HepG2 (cell line): ENCODE results near the gene WDHD1. TPM values are rescaled to one million over a fixed set of nuclear protein-coding genes. Genes with fewer than 3 reads are reported as not detected.

Source experiments
- ATAC-seq: fragments of 200-7000 bp; cut with Tn5 transposase; 3 replicates; pipeline ENCODE4 v1.9.1; 2020; ENCODE audit warnings: mild to moderate bottlenecking, moderate library complexity
- BruUV-seq: library from RNA; stranded (reverse); fragments of 400-500 nt; replicated peaks from 2 replicates; lab custom pipeline; 2021; lab: Mats Ljungman, UMichigan
- CTCF ChIA-PET: fragments of 300-600 bp; formaldehyde crosslinking; extraction: SDS; loops from one replicate; lab custom pipeline; 2021; ENCODE audit warnings: low total read pairs, inconsistent platforms, low intra/inter-chr PET ratio; lab: Yijun Ruan, JAX
- POLR2A ChIA-PET: fragments of 350-600 bp; sonication (Branson Sonifier 250); formaldehyde crosslinking; loops from one replicate; lab custom pipeline; 2020; ENCODE audit warnings: antibody characterized with exemption, inconsistent platforms; lab: Yijun Ruan, JAX
- DNase-seq: peaks from one replicate; pipeline ENCODE4 v3.0.0-alpha.2; 2015; ENCODE audit warnings: low spot score
- FAIRE-seq: peaks from 3 replicates; lab custom pipeline; 2011; peaks lifted over from hg19 to GRCh38; lab: Jason Lieb, UNC
- H2AFZ ChIP-seq: one replicate; pipeline ENCODE4 v1.6.1; 2011; ENCODE audit warnings: low read length, inconsistent platforms
- H3K27ac ChIP-seq: fragments of 300-600 bp; 3 replicates; pipeline ENCODE4 v1.8.0; 2011; ENCODE audit warnings: mixed run types, mild to moderate bottlenecking, mixed read lengths, low read length, inconsistent platforms; ENCODE audit not compliant: insufficient read depth; ENCODE audit errors: extremely low read length
- H3K27me3 ChIP-seq, 2 experiments: fragments of 200-600 bp in 1 of 2; 2 replicates in 1 of 2; 3 replicates in 1 of 2; pipeline versions ENCODE4 v1.6.0 to v1.8.0; 2011; ENCODE audit warnings: low read length in 2 of 2, mild to moderate bottlenecking in 2 of 2, moderate library complexity in 2 of 2, inconsistent platforms in 1 of 2; ENCODE audit not compliant: insufficient read depth in 2 of 2, control insufficient read depth in 1 of 2
- H3K36me3 ChIP-seq, 2 experiments: fragments of 200-600 bp in 1 of 2; replicated peaks in 1 of 2; 2 replicates in 1 of 2; 3 replicates in 1 of 2; pipeline versions ENCODE4 v1.5.1 to v1.8.0; 2011; ENCODE audit warnings: low read length in 2 of 2, inconsistent platforms in 1 of 2; ENCODE audit not compliant: insufficient read depth in 2 of 2, control insufficient read depth in 1 of 2
- H3K4me1 ChIP-seq: 2 replicates; pipeline ENCODE4 v1.5.1; 2012; ENCODE audit warnings: low read length, inconsistent platforms; ENCODE audit not compliant: insufficient read depth
- H3K4me2 ChIP-seq: 2 replicates; pipeline ENCODE4 v1.6.0; 2011; ENCODE audit warnings: low read depth, low read length, inconsistent platforms
- H3K4me3 ChIP-seq, 3 experiments: fragments of 200-600 bp in 1 of 3; sonication (generic), shearing (Covaris generic) in 1 of 3; replicated peaks in 1 of 3; 2 replicates each; pipeline ENCODE4 v1.5.1; 2011 to 2016; ENCODE audit warnings: low read length in 3 of 3, inconsistent platforms in 2 of 3, low read depth in 2 of 3, mild to moderate bottlenecking in 2 of 3, control low read depth in 1 of 3, mixed read lengths in 1 of 3; ENCODE audit not compliant: insufficient read depth in 1 of 3
- H3K79me2 ChIP-seq: one replicate; pipeline ENCODE4 v1.6.1; 2011; ENCODE audit warnings: low read length, inconsistent platforms; ENCODE audit not compliant: insufficient read depth
- H3K9ac ChIP-seq: 2 replicates; pipeline ENCODE4 v1.6.0; 2011; ENCODE audit warnings: mild to moderate bottlenecking, low read depth, low read length, inconsistent platforms; ENCODE audit not compliant: insufficient read depth
- H3K9me3 ChIP-seq: 2 replicates; pipeline ENCODE4 v1.5.1; 2012; ENCODE audit warnings: mild to moderate bottlenecking, low read length
- H4K20me1 ChIP-seq: 2 replicates; pipeline ENCODE4 v1.6.0; 2011; ENCODE audit warnings: inconsistent platforms, mild to moderate bottlenecking, low read length, moderate library complexity; ENCODE audit not compliant: insufficient read depth
- ARID3A ChIP-seq: IDR thresholded peaks from 2 replicates; pipeline ENCODE4 v1.6.1; 2012; ENCODE audit warnings: low read depth, low read length, improper control_type of control experiment
- CBX5 ChIP-seq: sonication (generic); formaldehyde crosslinking; IDR thresholded peaks from 2 replicates; pipeline ENCODE4 v1.4.0; 2020; ENCODE audit warnings: missing genetic modification reagents, borderline replicate concordance
- PLRG1 ChIP-seq: fragments of 450-650 bp; conservative IDR thresholded peaks from 2 replicates; pipeline ENCODE4 v1.6.1; 2016
- SPEN ChIP-seq: sonication (generic); formaldehyde crosslinking; IDR thresholded peaks from 2 replicates; pipeline ENCODE4 v1.5.1; 2020; ENCODE audit warnings: low read depth, mild to moderate bottlenecking, missing genetic modification reagents
- ZNF256 ChIP-seq: sonication (generic); formaldehyde crosslinking; conservative IDR thresholded peaks from 2 replicates; pipeline ENCODE4 v1.4.0; 2020; ENCODE audit warnings: missing genetic modification reagents
- ZNF276 ChIP-seq: sonication (generic); formaldehyde crosslinking; IDR thresholded peaks from 2 replicates; pipeline ENCODE4 v1.4.0; 2020; ENCODE audit warnings: mild to moderate bottlenecking, low read depth, missing genetic modification reagents
- ZNF33B ChIP-seq: sonication (generic); formaldehyde crosslinking; IDR thresholded peaks from 2 replicates; pipeline ENCODE4 v1.5.1; 2020; ENCODE audit warnings: mild to moderate bottlenecking, missing genetic modification reagents
- ZNF644 ChIP-seq: IDR thresholded peaks from 2 replicates; pipeline ENCODE4 v1.6.1; 2016; ENCODE audit warnings: low read depth
- ZSCAN12 ChIP-seq: sonication (generic); formaldehyde crosslinking; IDR thresholded peaks from 2 replicates; pipeline ENCODE4 v1.9.0; 2021; ENCODE audit warnings: mild to moderate bottlenecking, missing genetic modification reagents
- WGBS: methylation state at CpG from one replicate; pipeline ENCODE4 v1.1.6; 2017; ENCODE audit warnings: low lambda C conversion rate; 5-methylcytosine and 5-hydroxymethylcytosine counted together
- in situ Hi-C: cut with HindIII; loops from 2 replicates; pipeline ENCODE4 v1.10.0; 2017; ENCODE audit warnings: low pct_unique_long_range_greater_than_20kb; ENCODE audit not compliant: extremely low pct_ligation_motif_present
- intact Hi-C: fragments of 100-400 bp; cut with micrococcal nuclease; formaldehyde crosslinking; loops from one replicate; pipeline ENCODE4 v1.10.0; 2022; ENCODE audit not compliant: unreplicated experiment
- polyA plus RNA-seq, 8 experiments: library from polyadenylated mRNA; depleted of rRNA in 3 of 8; stranded (reverse) in 7 of 8; unstranded in 1 of 8; fragments of >200 nt; fragmentation: Illumina TruSeq in 4 of 8; extraction: Trizol in 4 of 8; gene quantifications; 2 replicates each; pipeline versions ENCODE4 v1.2.1 to v1.2.3, GENCODE V29; 2011 to 2016; ENCODE audit warnings: low read depth in 4 of 8, missing spikeins in 1 of 8, mixed read lengths in 1 of 8; ENCODE audit not compliant: insufficient read depth in 1 of 8
- total RNA-seq, 5 experiments: library from RNA; depleted of rRNA; stranded (reverse); fragments of >200 nt; fragmentation: Illumina TruSeq; extraction: Trizol; gene quantifications; 2 replicates each; pipeline ENCODE4 v1.2.3, GENCODE V29; 2016; ENCODE audit warnings: low read depth in 1 of 5

The WDHD1 gene
- total and polyA plus RNA-seq, 2 of the 13 experiments (the other 11 are each of a cell fraction or from before 2014, with no cell fraction given), result 5.5 to 27.5 TPM

DNA sequence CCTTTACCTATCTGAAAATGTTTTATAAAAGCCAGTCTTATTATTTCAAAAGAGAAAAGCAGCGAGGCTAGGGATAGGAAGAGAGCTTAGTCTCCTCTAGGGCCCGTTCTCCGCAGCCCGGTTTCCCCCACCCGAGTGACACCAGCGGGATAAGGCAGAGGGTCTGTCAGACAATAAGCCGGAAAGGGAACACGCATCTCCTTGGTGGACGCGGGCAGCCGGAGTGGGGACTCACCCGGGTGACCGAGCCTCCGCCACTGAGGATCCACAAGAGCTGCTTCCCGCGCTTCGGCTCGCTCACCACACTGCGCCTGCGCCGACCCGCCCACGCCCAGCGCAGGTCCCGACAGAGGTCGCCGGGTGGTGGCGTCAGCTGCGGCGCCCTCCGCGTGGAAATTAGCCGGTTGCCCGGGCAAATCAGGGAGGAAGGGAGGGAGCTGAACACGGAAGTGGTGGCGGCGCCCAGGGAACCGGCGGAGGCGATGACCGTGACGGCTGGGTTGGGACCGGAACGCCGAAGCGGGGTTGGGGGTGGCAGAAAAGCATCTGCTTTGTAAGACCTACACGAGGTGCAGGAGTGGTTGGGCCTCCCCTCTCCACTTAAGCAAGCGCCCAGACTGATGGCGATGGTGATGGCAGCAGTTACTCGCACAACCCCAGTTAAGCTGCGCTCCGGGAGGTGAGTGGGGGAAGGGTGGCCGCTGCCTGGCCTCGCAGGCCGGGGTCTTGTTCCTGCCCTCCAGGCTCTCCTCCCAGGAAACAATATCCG lies at the start of gene WDHD1, which contains the start of gene SOCS4 (continued):
- TF ChIP-seq ARID3A (no peak), SPEN (peak; percentile 95), ZNF644 (CRISPR knock-in tag) (no peak), PLRG1 (no peak), CBX5 (CRISPR knock-in tag) (peak; percentile 84; the same call in 1 of the 2 replicates), ZNF33B (no peak), ZNF276 (CRISPR knock-in tag) (peak; percentile 90; the same call in 1 of the 2 replicates), ZNF256 (CRISPR knock-in tag) (peak; percentile 55; the same call in 1 of the 2 replicates)

DNA sequence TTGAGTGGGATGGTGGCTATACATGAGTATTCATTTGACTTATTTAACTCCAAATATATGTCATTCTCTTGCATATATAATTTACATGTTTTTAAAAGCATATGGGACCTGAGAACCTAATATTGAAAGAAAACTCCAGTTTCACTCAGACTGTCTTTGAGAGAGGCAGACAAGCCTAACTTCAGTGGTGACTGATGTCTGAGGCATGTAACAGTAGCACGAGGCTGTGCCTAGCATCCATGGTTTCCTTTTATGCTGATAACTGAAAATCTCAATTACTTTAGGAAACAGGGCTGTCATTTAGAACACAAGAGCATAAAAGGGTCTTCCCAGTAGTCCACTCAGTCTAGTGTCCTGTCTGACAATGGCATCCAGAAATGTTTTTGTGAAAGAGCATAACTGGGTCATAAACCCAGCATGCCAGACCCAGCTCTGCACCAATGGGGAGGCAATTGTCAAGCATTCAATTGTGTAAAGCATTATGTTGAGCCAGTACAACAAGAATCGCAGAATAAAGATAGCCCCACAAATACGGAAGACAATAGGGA lies 48.8 kb upstream of the WDHD1 start:
- DNase-seq, result no peak
- Histone ChIP-seq H3K36me3 (no peaks in the 10 kb centered on the region), H3K27me3 (no peaks in the 10 kb centered on the region), H3K4me2 (no peak overlapping the region)
- TF ChIP-seq ZSCAN12, result no peak
- TF ChIP-seq, all 625 proteins: peak for 0
- H3K4me3 ChIP-seq, result no peak overlapping the region
- no TSS peak for BruUV-seq
- ATAC-seq, result no peak
- POLR2A ChIA-PET, result no interaction called here
- no peak overlapping the region for H3K9ac ChIP-seq
- peaks cover 27% of the 10 kb centered on the region for H3K4me1 ChIP-seq
- intact Hi-C loops (no loop called here), in situ Hi-C loops (no loop called here)
- no peak for FAIRE-seq
- H2AFZ ChIP-seq, result no peak overlapping the region
- no peaks in the 10 kb centered on the region for H3K79me2 ChIP-seq
- no peaks in the 10 kb centered on the region for H3K9me3 ChIP-seq
- CTCF ChIA-PET, result no interaction called here
- H4K20me1 ChIP-seq, result no peaks in the 10 kb centered on the region
- WGBS, result 76% methylated on average over 3 of the region's 3 CpGs
- H3K27ac ChIP-seq, result no peak overlapping the region
